Measurements from ENCODE around the gene FLT3.
"Not testable (repeated sequence)": the region's sequence is repeated elsewhere in the genome, so short reads cannot be mapped to it uniquely, and the experiment has no call there.

The FLT3 gene

DNA sequence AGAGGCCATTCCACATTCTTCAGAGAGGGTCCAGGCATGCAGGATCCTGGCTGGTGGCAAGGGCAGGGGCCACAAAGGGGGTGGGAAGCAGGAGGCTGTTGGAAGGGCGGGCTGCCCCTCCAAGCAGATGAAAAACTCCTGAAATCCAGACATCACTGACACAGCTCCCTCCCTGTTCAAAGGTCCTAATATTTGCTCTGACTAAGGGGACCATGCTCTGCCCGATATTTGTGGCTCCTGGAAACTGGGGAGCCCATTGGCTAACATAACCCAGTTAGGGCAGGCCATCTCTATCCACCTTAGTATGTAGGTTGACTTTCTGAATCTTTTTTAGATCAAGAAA, 127.9 kb downstream of the FLT3 start:
- no peak for DNase-seq (ENCODE audit: low read depth, low spot score)

DNA sequence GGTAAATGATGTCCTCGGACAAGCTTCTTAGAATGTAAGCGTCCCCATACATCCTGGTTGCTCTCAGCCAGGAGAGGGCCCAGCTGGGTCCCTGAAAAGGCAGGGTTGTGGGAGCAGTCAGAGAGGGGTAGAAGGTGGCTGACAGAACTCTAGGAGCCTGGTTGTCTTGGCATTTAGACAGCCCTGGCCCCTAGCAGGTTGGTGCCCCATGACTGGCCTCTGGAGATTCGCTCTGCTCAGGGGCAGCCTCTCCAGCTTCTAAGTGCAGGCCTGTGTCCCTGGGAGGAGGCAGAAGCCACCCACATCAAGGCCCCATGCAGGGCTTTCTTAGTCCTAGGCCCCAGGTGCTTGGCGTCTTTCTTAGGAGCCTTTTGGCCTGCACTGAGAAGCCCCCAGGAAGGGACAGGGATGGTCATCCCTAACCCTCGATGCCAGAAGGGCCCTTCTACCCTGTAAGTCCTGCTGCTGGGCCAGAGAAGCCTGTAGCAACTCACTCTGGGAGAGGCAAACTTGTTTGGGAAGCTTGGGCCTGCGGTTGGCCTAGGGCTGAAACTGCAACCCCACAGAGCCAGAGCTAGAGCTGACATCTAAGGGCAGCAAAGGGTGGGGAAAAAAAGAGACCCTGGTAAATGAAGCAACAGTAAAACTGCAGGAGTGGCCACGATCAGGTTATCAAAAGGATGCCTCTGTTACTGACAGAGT, 128.4 kb downstream of the FLT3 start:
- no peak for DNase-seq (ENCODE audit: low read depth, low spot score)

DNA sequence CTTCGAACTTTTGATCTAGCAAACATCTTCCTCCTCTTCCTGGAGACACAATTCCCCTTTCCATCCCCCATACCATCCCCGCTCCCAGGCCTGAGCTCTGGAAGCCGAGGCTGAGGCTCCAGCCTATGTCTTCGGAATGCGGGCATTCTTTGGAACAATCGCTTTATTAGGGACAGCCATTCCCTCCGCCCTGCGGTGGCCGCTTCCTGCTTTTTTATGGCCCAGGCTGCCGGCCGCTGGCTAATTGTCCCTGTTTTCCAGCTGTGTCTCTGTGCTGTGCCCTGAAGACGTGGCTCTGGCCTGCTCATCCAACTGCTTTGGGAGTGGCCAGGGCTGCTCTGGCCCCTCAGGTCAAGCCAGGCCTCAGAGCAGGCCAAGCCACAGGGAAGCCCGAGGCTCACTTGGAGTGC, 129.1 kb downstream of the FLT3 start:
- DNase-seq (ENCODE audit: low read depth, low spot score), result no peak

DNA sequence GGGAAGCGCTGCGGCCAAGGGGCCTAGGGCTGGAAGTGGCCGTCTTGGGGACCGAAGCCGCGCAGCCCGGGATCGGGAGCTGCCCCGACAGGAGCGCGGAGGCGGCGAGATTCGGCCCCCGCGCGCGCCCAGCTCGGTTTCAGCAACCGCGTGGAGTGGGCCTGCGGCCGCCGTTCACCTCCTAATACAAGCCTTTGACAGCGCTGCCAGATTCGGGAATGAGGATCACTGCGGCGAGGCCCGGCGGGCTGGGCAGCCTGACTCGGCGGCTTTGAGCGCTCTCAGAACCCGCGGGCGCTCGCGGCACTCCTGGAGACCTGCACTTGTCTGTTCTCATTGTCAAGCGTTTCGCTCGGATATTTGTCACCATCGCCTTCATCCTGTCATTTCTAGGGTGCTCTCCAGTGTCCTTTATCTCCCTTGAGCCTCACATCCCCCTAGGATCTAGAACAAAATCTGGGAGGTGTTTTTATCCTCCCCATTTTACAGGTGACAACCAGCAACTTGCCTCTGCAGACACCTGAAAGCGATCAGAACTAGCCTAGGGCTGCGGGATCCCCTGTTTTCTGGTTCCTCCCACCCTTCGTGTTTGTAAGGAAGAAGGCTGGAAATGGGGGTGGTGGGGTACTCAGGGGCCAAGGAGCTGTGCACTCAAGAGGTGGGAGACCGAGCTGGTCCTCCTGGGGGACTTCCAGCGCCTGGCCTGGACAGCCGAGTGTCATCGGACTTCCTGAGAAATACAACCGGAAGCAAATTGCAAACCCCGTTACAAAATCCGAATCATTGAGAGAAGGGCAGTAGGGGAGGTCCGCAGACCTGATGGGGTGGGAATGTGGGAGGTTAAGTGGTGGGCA, 129.8 kb downstream of the FLT3 start:
- no peak for DNase-seq (ENCODE audit: low read depth, low spot score)

DNA sequence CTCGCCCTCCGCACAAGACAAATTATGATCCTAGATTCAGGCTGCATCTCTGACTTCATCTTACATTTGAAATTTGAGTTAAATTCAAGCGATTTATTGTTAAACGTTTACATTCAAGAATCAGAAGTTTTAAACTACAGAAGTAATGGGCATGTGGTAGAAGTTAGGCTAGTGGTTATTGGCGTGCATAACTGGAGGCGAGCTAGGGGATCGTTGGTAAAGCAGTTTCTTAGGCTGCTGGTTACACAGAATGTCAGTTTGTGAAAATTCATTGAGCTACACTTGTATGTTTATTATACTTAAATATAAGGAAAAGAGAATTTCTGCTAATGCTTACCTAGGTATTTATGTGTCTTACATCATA, 130.5 kb downstream of the FLT3 start:
- no peak for DNase-seq (ENCODE audit: low read depth, low spot score)

DNA sequence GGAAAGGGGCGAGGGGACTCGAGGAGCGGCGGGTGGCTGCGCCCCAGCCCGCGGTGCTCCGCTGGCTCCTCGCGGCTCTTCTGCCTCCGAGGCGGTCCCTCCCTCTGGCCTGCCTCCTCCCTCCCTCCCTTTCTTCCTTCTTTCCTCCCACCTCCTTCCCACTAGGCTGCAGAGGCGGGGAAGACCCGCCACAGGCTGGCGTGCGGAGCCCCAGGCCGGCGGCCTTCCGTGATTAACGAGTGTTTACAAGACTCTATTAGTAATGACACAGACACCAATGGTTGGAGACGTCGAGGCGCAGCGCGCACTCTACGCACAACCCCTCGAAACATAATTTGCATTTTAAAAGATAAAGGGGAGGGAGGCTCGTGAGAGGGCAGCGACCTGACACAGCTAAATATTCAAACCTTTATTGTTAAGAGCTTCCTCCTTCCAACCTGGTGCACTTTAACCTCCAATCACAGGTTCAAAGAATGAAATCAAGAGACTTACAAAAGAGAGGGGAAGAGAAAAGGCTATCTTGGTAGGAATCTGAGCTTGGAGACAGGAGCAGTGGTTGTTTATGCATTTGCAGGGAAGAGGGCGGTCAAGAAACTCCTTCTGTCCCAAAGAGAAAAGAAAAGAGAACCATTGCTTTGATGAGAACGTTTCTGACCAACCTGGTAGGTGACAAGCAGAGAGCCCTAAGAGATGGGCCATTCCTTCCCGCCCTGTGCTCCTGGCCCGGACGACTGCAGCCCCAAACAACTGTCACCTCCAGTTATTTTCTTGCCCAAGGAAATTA, 131.1 kb downstream of the FLT3 start, which contains the start of gene CDX2:
CDX2 (minus strand) TSS at position 234 of the 784 bp plus-strand sequence. CDS start 309 bp downstream, outside the sequence.
- no peak for DNase-seq (ENCODE audit: low read depth, low spot score)

DNA sequence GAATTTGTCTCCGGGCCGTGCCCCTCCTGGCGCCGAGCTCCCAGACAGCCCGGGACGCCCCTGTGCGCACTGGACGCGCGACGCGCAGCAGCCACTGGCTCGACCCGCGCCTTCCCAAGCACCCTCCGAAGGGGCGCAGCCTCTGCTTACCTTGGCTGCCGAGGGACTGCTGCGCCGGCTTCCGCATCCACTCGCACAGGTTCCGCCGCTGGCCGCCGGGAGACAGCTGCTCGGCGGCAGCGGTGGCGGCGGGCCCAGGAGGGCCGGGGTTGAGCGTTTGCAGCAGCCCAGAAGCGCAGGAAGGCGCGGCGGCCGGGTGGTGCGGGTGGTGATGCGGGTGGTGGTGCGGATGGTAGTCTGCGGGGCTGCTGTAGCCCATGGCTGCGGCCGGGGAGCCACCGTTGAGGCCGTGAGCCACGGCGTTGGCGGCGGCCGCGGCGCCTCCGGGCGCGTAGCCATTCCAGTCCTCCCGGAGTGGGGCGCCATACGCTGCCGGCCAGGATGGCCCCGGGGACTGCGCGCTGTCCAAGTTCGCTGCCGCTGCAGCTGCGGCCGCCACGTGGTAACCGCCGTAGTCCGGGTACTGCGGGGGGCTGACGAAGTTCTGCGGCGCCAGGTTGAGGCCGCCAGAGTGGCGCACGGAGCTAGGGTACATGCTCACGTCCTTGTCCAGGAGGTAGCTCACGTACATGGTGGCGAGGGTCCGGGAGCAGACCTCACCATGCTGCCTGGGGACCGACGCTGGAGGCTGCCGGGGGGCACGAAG, 131.9 kb downstream of the FLT3 start:
- no peak for DNase-seq (ENCODE audit: low read depth, low spot score)

DNA sequence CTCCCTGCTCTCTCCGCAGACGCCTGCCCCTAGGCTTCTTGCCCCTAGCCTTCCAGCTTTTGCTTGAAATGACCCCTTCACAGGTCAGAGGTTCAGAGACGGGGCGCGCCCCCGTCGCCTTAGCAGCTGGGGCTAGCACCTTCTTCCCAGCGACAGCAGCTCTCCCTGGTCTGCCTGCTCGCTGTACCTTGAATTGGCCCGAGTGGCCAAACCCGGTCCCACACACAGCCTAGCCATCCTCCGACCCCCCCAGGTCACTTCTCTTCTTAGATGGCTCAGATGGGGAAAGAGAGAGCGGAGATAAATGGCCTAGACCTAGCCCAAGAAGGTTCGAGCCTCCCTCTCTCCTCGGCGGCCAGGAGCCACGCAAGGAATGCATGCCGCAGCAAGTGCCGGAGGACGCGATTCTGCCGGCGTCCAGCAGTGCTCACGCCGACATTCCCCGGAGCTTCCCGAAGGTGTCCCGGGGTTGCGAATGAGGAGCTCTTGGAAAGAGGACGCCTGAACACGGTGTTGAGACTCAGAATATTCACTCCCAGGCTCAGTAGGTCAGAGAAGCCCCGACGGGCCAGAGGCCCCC, 132.6 kb downstream of the FLT3 start:
- no peak for DNase-seq (ENCODE audit: low read depth, low spot score)

DNA sequence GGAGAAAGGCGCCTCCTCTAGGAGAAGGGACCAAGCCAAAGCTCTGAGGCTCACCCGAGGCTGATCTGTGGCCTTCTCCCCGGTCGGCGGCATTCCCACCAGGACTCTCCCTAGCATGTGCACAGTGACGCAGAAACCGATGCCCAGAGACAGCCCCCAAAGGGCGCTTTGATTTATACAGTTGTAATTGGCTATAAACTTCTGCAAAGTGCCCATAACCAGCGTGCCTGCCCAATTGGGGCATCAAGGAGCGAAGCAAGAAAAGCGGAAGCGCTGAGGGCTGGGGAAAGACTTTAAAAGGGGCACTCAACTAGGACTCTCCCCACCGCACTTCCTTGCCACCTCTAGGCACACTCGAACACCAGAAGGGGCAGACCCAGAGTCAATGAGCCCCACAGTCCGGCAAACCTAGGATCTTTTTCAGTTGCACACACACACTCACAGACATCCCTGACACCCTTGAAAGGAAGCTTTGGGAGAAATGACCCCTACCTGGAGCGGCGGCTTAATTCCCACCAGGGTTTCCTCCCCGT, 133.1 kb downstream of the FLT3 start:
- DNase-seq (ENCODE audit: low read depth, low spot score), result no peak

DNA sequence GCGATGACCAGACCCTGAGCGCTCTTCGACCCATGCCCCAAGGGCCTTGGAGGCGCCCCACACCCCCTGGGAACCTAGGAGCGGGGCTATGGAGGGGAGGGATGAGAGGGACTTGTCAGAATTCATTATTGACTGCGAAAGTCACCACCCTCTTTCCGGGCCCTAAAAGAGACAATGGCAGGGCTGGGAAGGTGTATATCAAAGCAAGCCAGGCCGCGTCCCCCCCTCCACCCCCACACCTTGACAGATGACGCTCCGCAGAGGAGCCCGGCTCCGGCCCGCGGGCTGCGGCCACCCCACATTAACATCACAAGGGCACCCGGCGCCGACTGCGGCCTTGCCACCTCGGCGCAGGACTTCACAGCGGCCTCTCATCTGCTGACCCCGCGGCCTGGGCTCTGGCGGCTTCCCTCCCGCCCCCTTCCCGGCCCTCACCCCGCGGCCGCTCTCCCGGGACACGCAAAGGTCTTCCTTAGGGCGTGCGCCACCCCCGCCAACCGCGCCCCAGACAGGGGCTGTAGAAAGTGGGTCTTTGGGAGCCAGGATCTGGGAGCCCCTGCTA, 133.7 kb downstream of the FLT3 start:
- DNase-seq (ENCODE audit: low read depth, low spot score), result no peak

DNA sequence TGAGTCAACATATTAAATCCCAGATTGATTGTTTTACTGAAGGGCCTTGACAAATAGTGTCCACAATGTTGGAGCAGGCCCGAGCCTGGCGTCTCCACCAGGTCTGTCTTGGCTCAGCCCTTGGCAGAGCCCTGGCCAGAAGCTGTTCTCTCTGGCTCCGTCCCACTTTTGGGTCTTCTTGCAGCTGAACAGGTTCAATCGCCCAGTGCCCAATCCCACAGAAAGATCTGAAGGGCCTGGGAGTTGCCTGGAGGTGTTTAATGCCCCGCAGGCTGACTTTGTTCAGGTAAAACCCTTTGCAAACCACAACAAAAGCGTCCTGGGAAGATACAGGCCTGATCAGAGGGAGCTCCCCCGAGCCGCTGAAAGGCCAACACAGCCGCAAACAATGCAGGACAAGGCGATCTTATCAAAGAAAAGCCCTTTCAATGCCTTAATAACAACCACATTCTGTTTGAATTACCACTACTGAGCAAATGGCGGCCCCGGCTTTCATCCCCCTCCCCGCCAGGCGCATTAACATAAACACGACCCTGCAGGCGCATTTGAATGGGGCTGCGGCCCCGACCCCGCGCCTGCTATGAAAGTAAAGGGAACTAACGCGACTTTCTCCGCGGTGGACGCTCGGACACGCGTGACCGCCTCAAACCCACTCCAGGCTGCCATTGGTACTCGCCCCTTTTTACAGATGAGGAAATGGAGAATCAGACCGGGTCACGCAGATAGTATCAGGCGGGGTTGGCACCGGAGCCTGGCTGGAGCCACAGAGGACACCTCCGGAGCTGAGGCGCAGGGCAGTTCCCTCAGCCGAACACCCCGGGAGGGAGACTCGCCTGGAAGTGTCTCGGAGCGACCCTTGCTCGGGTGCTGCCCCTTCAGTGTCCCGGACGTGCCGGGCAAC, 134.4 kb downstream of the FLT3 start:
- DNase-seq (ENCODE audit: low read depth, low spot score), result no peak

DNA sequence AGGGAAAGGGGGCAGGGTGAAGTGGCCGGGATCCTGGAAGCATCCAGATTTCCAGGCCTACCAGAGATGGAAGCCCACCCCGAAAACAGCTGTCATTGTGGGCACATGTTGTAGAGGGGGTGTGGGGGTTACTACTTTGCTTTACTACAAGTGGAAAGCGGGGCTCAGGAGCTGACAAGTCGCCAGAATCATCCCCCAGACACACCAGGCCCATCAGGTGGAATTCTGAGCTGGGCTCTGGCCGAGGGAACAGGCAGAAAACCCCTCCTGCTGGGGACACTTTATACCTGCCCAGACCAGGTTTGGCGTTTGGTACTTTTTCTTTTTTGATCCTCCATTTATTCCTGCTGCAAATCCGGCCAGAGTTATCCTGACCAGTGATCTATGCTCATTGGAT, 135.0 kb downstream of the FLT3 start:
- DNase-seq (ENCODE audit: low read depth, low spot score), result no peak

DNA sequence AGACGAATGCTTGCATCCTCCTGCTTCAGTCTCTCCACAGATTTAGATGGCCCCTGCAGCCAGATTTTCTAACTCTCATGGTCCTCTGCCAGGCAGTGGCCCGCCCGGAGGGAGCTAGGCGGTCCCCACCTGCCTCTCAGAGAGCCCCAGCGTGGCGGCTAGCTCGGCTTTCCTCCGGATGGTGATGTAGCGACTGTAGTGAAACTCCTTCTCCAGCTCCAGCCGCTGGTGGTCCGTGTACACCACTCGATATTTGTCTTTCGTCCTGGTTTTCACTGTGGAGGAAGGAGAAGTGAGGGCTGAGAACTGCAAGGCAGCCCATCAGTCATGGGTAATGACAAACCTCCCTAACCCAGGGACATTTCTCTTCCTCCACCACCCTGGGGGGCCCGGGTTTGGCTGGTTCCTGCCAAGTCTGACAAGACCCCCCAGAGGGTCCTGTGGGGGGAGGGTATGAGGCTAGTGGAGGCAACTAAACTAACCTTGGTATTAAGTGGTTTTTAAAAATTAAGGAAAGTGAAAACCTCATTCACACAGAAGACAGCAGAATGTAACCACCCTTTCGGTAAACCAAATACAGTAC, 135.5 kb downstream of the FLT3 start:
- no peak for DNase-seq (ENCODE audit: low read depth, low spot score)

DNA sequence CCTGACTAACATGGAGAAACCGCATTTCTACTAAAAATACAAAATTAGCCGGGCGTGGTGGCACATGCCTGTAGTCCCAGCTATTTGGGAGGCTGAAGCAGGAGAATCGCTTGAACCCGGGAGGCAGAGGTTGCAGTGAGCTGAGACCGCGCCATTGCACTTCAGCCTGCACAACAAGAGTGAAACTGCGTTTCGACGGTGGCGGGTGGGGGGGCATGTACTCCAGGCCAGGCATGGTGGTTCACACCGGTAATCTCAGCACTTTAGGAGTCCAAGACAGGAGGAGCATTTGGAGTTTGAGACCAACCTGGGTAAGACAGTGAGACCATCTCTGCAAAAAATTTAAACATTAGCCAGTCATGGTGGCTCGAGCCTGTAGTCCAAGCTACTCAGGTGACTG, 136.2 kb downstream of the FLT3 start:
- DNase-seq (ENCODE audit: low read depth, low spot score), result not testable (repeated sequence)

DNA sequence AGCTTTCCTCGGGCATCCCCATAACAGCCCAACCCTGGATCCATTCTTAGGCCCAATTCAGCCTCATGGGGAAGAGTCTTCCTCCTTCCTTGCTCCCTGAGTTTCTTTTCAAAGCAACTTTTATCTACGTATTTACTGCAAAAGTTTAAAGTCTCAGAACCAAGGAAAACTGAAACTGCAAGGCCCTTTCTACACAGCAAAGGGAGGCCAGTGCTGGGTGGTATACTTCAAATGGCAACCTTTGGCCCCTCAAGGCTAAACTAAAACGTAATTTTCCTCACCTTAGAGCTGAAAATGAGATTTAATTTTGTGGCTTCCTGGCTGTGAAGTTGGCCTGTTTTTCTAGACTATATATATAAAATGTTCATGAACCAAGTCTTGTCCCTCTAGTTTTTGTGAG, 136.9 kb downstream of the FLT3 start:
- DNase-seq (ENCODE audit: low read depth, low spot score), result no peak

DNA sequence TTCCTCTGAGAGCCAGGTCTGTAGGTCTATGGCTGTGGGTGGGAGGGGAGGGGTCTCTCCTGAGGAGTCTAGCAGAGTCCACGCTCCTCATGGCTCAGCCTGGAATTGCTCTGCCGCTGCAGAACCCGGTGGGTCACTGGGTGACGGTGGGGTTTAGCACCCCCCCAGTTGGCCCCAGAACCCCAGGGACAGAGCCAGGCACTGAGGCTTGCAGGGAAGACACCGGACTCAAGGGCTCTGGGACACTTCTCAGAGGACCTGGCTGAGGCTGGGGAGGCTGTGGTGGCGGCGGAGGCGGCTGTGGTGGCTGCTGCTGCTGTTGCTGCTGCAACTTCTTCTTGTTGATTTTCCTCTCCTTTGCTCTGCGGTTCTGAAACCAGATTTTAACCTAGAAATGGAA, 137.4 kb downstream of the FLT3 start:
- no peak for DNase-seq (ENCODE audit: low read depth, low spot score)

DNA sequence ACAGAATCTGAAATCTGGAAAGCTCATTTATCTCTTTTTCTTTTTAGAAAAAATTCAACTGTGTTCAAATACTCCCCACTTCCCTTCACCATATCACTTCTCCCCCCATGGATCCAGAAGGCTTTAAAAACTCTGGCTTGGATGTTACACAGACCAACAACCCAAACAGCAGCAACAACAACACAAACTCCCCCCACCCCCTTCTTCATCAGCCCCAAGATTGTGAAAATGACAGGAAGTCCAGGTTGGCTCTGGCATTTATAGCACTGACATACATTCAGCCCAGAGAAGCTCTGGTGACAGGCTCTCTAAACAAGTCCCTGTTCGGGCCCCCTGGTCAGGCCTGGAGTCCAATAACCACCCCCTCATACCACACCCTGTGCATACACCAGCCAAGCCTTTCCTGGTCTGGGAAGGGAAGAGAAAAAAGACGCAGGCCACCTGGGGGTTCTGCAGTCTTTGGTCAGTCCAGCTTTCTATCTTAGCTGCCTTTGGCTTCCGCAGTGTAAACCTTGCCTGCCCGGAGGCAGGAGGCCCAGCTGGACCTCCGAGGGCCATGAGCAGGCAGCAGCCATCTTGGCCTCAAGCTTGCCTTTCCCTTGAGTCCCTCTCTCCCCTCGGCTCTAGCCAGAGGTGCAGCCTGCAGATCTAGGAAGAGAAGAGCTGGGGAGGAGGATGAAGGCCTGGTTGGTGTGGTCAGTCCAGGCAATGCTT, 138.1 kb downstream of the FLT3 start:
- no peak for DNase-seq (ENCODE audit: low read depth, low spot score)

DNA sequence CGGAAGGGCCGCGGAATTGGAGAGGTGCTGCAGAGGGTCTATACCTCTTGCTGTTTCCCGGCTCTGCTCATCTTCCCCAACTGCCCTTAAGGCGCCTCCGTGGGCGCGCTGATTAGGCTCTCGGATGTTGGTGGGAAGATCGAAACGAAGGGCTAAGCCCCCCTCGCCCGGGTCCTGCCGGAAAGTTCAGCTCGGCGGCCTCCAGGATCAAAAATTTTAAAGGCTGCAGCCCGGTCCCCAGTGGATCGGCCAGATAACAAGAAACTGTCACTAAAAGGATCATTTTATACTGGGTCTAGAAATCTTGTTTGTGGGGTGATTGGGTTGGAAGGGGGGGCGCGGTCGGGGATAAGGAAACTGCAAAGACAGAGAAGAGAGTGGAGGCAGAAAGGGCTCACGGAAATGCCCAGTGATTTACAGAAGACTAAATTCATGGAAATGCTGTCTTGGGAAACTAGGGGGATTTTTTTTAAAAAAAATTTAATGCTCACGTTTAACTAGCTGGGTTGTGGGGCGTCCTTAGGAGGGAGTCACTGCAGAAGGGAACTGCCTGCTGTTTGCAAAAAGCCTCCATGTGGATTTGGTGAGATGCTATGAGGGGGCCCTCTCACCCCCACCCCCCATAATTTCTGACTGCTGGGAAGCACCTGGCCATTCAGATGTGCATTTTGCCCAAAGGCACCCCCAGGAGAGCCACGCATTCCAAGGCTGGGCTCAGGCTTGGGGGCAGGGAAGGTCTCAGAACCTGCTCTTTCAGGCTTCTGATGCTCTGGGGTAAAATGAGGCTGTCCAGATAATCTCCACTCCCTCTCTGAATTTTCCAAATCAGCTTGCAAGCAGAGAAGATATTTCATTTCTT, 138.9 kb downstream of the FLT3 start:
- no peak for DNase-seq (ENCODE audit: low read depth, low spot score)
